HCT116 (cell line): ENCODE measurements around the gene GRIK3. TPM values are rescaled to one million over a fixed set of nuclear protein-coding genes. Genes with fewer than 3 reads are reported as not detected.

Experiments
- ATAC-seq: fragments of 200-7000 bp; cut with Tn5 transposase; 2 replicates; pipeline ENCODE4 v1.9.1; 2020; ENCODE audit warnings: mild to moderate bottlenecking, moderate library complexity
- BruUV-seq: library from RNA; stranded (reverse); fragments of 400-500 nt; replicated peaks from 2 replicates; lab custom pipeline; 2021; lab: Mats Ljungman, UMichigan
- CTCF ChIA-PET: fragments of 300-600 bp; sonication (Branson Sonifier 250); formaldehyde crosslinking; loops from one replicate; lab custom pipeline; 2021; ENCODE audit warnings: antibody characterized with exemption; lab: Charles Lee
- POLR2A ChIA-PET: fragments of 300-600, 350-600 bp; sonication (Branson Sonifier 250); formaldehyde crosslinking; loops from one replicate; lab custom pipeline; 2021; ENCODE audit warnings: antibody characterized with exemption; lab: Charles Lee
- RAD21 ChIA-PET, 2 experiments: fragments of 300-600 bp; sonication (Branson Sonifier 250); formaldehyde crosslinking; loops; one replicate each; lab custom pipeline; 2023; ENCODE audit warnings: low total read pairs in 2 of 2; ENCODE audit not compliant: uncharacterized antibody in 2 of 2, unreplicated experiment in 2 of 2, low non-redundant PET in 1 of 2; lab: Charles Lee
- DNase-seq: peaks from one replicate; pipeline ENCODE4 v3.0.0-alpha.2; 2010; ENCODE audit warnings: low read depth, low spot score
- H2AFZ ChIP-seq: fragments of 200-600 bp; shearing (Covaris generic), sonication (generic); 2 replicates; pipeline ENCODE4 v1.6.1; 2017; ENCODE audit warnings: low read depth, mixed run types, mixed read lengths, antibody characterized with exemption, low read length; ENCODE audit not compliant: poor library complexity, severe bottlenecking
- H3K27ac ChIP-seq: 2 replicates; pipeline ENCODE4 v1.5.1; 2012; ENCODE audit warnings: low read depth, low read length
- H3K27me3 ChIP-seq: fragments of 200-600 bp; sonication (generic); 2 replicates; pipeline ENCODE4 v1.6.1; 2016; ENCODE audit warnings: mixed run types, low read length, mixed read lengths; ENCODE audit not compliant: insufficient read depth
- H3K36me3 ChIP-seq, 2 experiments: fragments of 200-500 bp in 1 of 2; fragments of 200-600 bp in 1 of 2; sonication (Bioruptor generic) in 1 of 2; sonication (generic) in 1 of 2; 2 replicates each; pipeline versions ENCODE4 v1.5.1 to v1.6.1; 2014 to 2016; ENCODE audit warnings: low read length in 2 of 2, inconsistent platforms in 1 of 2, mixed read lengths in 1 of 2, mixed run types in 1 of 2; ENCODE audit not compliant: insufficient read depth in 2 of 2, control insufficient read depth in 1 of 2
- H3K4me1 ChIP-seq, 2 experiments: fragments of 200-600 bp in 1 of 2; sonication (generic) in 1 of 2; 2 replicates each; pipeline versions ENCODE4 v1.5.1 to v1.6.1; 2012 to 2017; ENCODE audit warnings: low read length in 2 of 2, inconsistent platforms in 1 of 2, mild to moderate bottlenecking in 1 of 2, mixed read lengths in 1 of 2, mixed run types in 1 of 2, moderate library complexity in 1 of 2; ENCODE audit not compliant: insufficient read depth in 2 of 2, control insufficient read depth in 1 of 2
- H3K4me2 ChIP-seq: fragments of 200-600 bp; sonication (generic); 2 replicates; pipeline ENCODE4 v1.6.1; 2017; ENCODE audit warnings: mixed run types, low read length, mixed read lengths
- H3K4me3 ChIP-seq, 2 experiments: fragments of 200-600 bp in 1 of 2; sonication (generic) in 1 of 2; replicated peaks in 1 of 2; 2 replicates each; pipeline ENCODE4 v1.5.1; 2011 to 2016; ENCODE audit warnings: low read length in 2 of 2, control low read depth in 1 of 2, low read depth in 1 of 2, mild to moderate bottlenecking in 1 of 2, mixed read lengths in 1 of 2, mixed run types in 1 of 2
- H3K79me2 ChIP-seq: fragments of 200-600 bp; sonication (generic); 2 replicates; pipeline ENCODE4 v1.6.1; 2017; ENCODE audit warnings: mild to moderate bottlenecking, mixed run types, low read length, moderate library complexity, mixed read lengths; ENCODE audit not compliant: insufficient read depth
- H3K9ac ChIP-seq: fragments of 200-600 bp; sonication (generic); 2 replicates; pipeline ENCODE4 v1.6.1; 2016; ENCODE audit warnings: low read length, mixed read lengths
- H3K9me2 ChIP-seq: fragments of 200-600 bp; sonication (generic), shearing (Covaris generic); 2 replicates; pipeline ENCODE4 v1.6.1; 2017; ENCODE audit warnings: mixed run types, mild to moderate bottlenecking, moderate library complexity; ENCODE audit not compliant: insufficient read depth
- H3K9me3 ChIP-seq, 2 experiments: fragments of 200-500 bp in 1 of 2; fragments of 200-600 bp in 1 of 2; sonication (Bioruptor generic) in 1 of 2; sonication (generic) in 1 of 2; 2 replicates each; pipeline ENCODE4 v1.6.1; 2014 to 2017; ENCODE audit warnings: low read length in 2 of 2, mixed read lengths in 2 of 2, inconsistent platforms in 1 of 2, low read depth in 1 of 2, mild to moderate bottlenecking in 1 of 2, mixed run types in 1 of 2, moderate library complexity in 1 of 2; ENCODE audit not compliant: control insufficient read depth in 1 of 2, insufficient read depth in 1 of 2
- H4K20me1 ChIP-seq: fragments of 200-600 bp; sonication (generic), shearing (Covaris generic); 2 replicates; pipeline ENCODE4 v1.6.1; 2017; ENCODE audit warnings: mixed run types, mild to moderate bottlenecking, moderate library complexity; ENCODE audit not compliant: insufficient read depth
- CBX3 ChIP-seq: IDR thresholded peaks from 2 replicates; pipeline ENCODE4 v1.6.1; 2012; ENCODE audit warnings: low read depth
- CEBPB ChIP-seq: IDR thresholded peaks from 2 replicates; pipeline ENCODE4 v1.6.1; 2012; ENCODE audit warnings: low read depth
- EGR1 ChIP-seq: IDR thresholded peaks from 2 replicates; pipeline ENCODE4 v1.6.1; 2012; ENCODE audit warnings: low read depth
- ELF1 ChIP-seq: IDR thresholded peaks from 2 replicates; pipeline ENCODE4 v1.6.1; 2012; ENCODE audit warnings: low read depth, borderline replicate concordance
- EZH2 ChIP-seq: fragments of 200-600 bp; sonication (generic); IDR thresholded peaks from 2 replicates; pipeline ENCODE4 v1.6.1; 2017; ENCODE audit warnings: antibody characterized with exemption, mixed run types
- FOSL1 ChIP-seq: IDR thresholded peaks from 2 replicates; pipeline ENCODE4 v1.6.1; 2012; ENCODE audit warnings: low read depth
- JUND ChIP-seq: IDR thresholded peaks from 2 replicates; pipeline ENCODE4 v1.6.1; 2012
- POLR2A ChIP-seq: IDR thresholded peaks from 2 replicates; pipeline ENCODE4 v1.7.0; 2011; ENCODE audit warnings: borderline replicate concordance; ENCODE audit not compliant: insufficient read depth, insufficient read length; ENCODE audit errors: extremely low read depth
- RAD21 ChIP-seq: IDR thresholded peaks from 2 replicates; pipeline ENCODE4 v1.6.1; 2012; ENCODE audit warnings: low read depth, mild to moderate bottlenecking
- SP1 ChIP-seq: IDR thresholded peaks from 2 replicates; pipeline ENCODE4 v1.6.1; 2012; ENCODE audit warnings: low read depth
- SRF ChIP-seq: IDR thresholded peaks from 2 replicates; pipeline ENCODE4 v1.6.1; 2012; ENCODE audit warnings: low read depth
- TCF7L2 ChIP-seq: IDR thresholded peaks from 2 replicates; pipeline ENCODE4 v1.7.0; 2011; ENCODE audit warnings: borderline replicate concordance, inconsistent platforms; ENCODE audit not compliant: insufficient read depth, insufficient read length; ENCODE audit errors: extremely low read depth
- ZNF274 ChIP-seq: fragments of 200-500 bp; sonication (Bioruptor generic); IDR thresholded peaks from 2 replicates; pipeline ENCODE4 v1.6.1; 2014; ENCODE audit warnings: mild to moderate bottlenecking, low read depth, low read length, inconsistent platforms
- intact Hi-C: fragments of 100-400 bp; cut with micrococcal nuclease; formaldehyde crosslinking; loops from 2 replicates; pipeline ENCODE4 v1.10.0; 2022
- total RNA-seq: library from RNA; stranded (reverse); gene quantifications from one replicate; pipeline ENCODE4 v1.2.1, GENCODE V29; 2021; ENCODE audit not compliant: unreplicated experiment
- TF ChIP-seq, protein P1 (sequence below): IDR thresholded peaks from 2 replicates; pipeline ENCODE4 v1.6.1; 2012; ENCODE audit warnings: low read depth
- TF ChIP-seq, protein P2 (sequence below), 3 experiments: fragments of 200-600 bp in 1 of 3; sonication (generic) in 1 of 3; IDR thresholded peaks in 2 of 3; conservative IDR thresholded peaks in 1 of 3; 2 replicates each; pipeline ENCODE4 v1.5.1; 2012 to 2017; ENCODE audit warnings: low read depth in 2 of 3, low read length in 2 of 3, antibody characterized with exemption in 1 of 3, borderline replicate concordance in 1 of 3, control low read depth in 1 of 3, mild to moderate bottlenecking in 1 of 3, mixed read lengths in 1 of 3, mixed run types in 1 of 3, moderate library complexity in 1 of 3; ENCODE audit not compliant: insufficient read depth in 1 of 3

GRIK3 gene
- total RNA-seq, 1 experiment from 2014 or later, result not detected

DNA sequence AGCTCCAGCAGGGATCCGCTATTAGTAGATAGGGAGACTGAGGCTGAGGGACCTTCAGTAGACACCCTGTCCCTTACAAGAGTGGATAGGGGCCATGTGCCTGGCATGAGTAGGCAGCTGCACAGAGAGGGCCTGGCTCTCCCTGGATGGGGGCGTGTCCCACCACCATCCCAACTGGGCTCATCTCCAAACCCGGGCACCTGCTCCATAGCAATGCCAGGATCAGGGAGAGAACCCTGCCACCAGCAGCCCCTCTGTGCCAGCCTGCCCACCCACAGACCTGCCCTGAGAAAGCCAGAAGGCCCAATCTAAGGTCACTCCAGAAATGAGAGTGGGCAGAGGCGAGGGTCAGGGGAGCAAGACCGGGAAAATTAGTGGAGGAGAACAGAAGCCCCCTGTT, 121.3 kb downstream of the GRIK3 start (continued):
- TF ChIP-seq, protein P1, sequence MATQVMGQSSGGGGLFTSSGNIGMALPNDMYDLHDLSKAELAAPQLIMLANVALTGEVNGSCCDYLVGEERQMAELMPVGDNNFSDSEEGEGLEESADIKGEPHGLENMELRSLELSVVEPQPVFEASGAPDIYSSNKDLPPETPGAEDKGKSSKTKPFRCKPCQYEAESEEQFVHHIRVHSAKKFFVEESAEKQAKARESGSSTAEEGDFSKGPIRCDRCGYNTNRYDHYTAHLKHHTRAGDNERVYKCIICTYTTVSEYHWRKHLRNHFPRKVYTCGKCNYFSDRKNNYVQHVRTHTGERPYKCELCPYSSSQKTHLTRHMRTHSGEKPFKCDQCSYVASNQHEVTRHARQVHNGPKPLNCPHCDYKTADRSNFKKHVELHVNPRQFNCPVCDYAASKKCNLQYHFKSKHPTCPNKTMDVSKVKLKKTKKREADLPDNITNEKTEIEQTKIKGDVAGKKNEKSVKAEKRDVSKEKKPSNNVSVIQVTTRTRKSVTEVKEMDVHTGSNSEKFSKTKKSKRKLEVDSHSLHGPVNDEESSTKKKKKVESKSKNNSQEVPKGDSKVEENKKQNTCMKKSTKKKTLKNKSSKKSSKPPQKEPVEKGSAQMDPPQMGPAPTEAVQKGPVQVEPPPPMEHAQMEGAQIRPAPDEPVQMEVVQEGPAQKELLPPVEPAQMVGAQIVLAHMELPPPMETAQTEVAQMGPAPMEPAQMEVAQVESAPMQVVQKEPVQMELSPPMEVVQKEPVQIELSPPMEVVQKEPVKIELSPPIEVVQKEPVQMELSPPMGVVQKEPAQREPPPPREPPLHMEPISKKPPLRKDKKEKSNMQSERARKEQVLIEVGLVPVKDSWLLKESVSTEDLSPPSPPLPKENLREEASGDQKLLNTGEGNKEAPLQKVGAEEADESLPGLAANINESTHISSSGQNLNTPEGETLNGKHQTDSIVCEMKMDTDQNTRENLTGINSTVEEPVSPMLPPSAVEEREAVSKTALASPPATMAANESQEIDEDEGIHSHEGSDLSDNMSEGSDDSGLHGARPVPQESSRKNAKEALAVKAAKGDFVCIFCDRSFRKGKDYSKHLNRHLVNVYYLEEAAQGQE, result no peak
- TF ChIP-seq SRF, result no peak
- no peak for TF ChIP-seq ZNF274
- no peak for TF ChIP-seq TCF7L2

DNA sequence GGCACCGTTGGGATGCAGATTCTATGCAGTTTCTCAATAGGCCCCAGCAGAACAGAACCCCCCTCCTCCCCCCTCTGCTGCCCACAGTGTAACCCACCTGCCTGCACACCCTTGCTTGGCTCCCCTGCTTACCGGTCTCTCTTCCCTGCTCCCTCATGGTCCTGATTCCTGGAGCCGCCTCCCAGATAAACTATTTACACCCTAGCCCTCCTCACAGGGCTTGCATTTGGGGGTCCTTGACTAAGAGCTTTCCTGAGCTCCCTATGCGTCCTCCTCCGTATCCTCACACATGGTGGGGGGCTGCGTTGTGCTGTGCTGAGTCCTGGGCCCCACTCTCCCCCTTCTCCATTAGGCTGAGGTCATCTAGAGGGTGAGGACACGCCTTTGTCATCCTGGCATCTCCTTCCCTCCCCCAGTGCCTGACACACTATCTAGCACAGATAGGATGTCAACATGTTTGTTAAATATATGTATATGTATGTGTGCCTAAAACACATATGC, 121.9 kb downstream of the GRIK3 start:
- H3K4me2 ChIP-seq, result no peak overlapping the region
- no peak overlapping the region for H3K4me3 ChIP-seq
- H3K79me2 ChIP-seq, result no peaks in the 10 kb centered on the region
- no peak overlapping the region for H2AFZ ChIP-seq
- ChIA-PET CTCF (no interaction called here), RAD21 (no interaction called here), POLR2A (no interaction called here)
- no peak for TF ChIP-seq ZNF274
- TF ChIP-seq TCF7L2, result no peak
- no peak for TF ChIP-seq POLR2A
- TF ChIP-seq EGR1, result no peak
- TF ChIP-seq, protein P2, sequence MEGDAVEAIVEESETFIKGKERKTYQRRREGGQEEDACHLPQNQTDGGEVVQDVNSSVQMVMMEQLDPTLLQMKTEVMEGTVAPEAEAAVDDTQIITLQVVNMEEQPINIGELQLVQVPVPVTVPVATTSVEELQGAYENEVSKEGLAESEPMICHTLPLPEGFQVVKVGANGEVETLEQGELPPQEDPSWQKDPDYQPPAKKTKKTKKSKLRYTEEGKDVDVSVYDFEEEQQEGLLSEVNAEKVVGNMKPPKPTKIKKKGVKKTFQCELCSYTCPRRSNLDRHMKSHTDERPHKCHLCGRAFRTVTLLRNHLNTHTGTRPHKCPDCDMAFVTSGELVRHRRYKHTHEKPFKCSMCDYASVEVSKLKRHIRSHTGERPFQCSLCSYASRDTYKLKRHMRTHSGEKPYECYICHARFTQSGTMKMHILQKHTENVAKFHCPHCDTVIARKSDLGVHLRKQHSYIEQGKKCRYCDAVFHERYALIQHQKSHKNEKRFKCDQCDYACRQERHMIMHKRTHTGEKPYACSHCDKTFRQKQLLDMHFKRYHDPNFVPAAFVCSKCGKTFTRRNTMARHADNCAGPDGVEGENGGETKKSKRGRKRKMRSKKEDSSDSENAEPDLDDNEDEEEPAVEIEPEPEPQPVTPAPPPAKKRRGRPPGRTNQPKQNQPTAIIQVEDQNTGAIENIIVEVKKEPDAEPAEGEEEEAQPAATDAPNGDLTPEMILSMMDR (IDR thresholded peaks at IDR 0.05 in 2 of 3, conservative IDR thresholded peaks at IDR 0.05 in 1 of 3; ENCODE audit: borderline replicate concordance in 1 of 3, insufficient read depth in 1 of 3, low read depth in 2 of 3, low read length in 2 of 3), result no peak
- TF ChIP-seq SRF, result no peak
- no peak for TF ChIP-seq CBX3
- TF ChIP-seq SP1, result no peak
- no peak for TF ChIP-seq ELF1
- no peak for TF ChIP-seq EZH2
- no peak for TF ChIP-seq RAD21
- no peak for TF ChIP-seq JUND
- TF ChIP-seq FOSL1, result no peak
- TF ChIP-seq CEBPB, result no peak
- no peaks in the 10 kb centered on the region for H4K20me1 ChIP-seq
- ATAC-seq (no peak), DNase-seq (no peak)
- H3K27ac ChIP-seq, result no peak overlapping the region
- peaks cover 47% of the 10 kb centered on the region for H3K27me3 ChIP-seq
- H3K9me2 ChIP-seq, result no peaks in the 10 kb centered on the region
- intact Hi-C loops, result no loop called here
- no peaks in the 10 kb centered on the region for H3K9me3 ChIP-seq
- H3K36me3 ChIP-seq, result no peaks in the 10 kb centered on the region
- no peak overlapping the region for H3K9ac ChIP-seq
- BruUV-seq, result no TSS peak
- no peaks in the 10 kb centered on the region for H3K4me1 ChIP-seq
